Thymus (tissue), 11 donors: ENCODE measurements around the gene UQCC5. TPM values are rescaled to one million over a fixed set of nuclear protein-coding genes. Genes with fewer than 3 reads are reported as not detected.

Source experiments
- DNase-seq, 9 donors: peaks; one replicate each; pipeline ENCODE4 v3.0.0-alpha.2; 2013; ENCODE audit warnings: low spot score in 9 of 9, low read depth in 6 of 9, missing footprints in 1 of 9
- H3K27ac ChIP-seq, 2 donors: one replicate each; pipeline ENCODE4 v1.5.1; 2013; ENCODE audit warnings: control low read depth in 1 of 2, low read depth in 1 of 2, low read length in 1 of 2, mild to moderate bottlenecking in 1 of 2, moderate library complexity in 1 of 2
- H3K27me3 ChIP-seq, 2 donors: one replicate each; pipeline ENCODE4 v1.5.1; 2013; ENCODE audit warnings: low read length in 1 of 2; ENCODE audit not compliant: control insufficient read depth in 2 of 2, insufficient read depth in 1 of 2
- H3K36me3 ChIP-seq, 2 donors: one replicate each; pipeline ENCODE4 v1.5.1; 2013; ENCODE audit warnings: low read length in 1 of 2, mild to moderate bottlenecking in 1 of 2, moderate library complexity in 1 of 2; ENCODE audit not compliant: control insufficient read depth in 2 of 2, insufficient read depth in 2 of 2
- H3K4me1 ChIP-seq, 2 donors: one replicate each; pipeline ENCODE4 v1.5.1; 2013; ENCODE audit warnings: low read length in 2 of 2; ENCODE audit not compliant: control insufficient read depth in 2 of 2, insufficient read depth in 2 of 2
- H3K4me3 ChIP-seq, 2 donors: one replicate each; pipeline ENCODE4 v1.5.1; 2013; ENCODE audit warnings: low read length in 2 of 2, control low read depth in 1 of 2, mild to moderate bottlenecking in 1 of 2
- H3K9me3 ChIP-seq, 2 donors: one replicate each; pipeline ENCODE4 v1.5.1; 2013; ENCODE audit warnings: low read length in 1 of 2, mild to moderate bottlenecking in 1 of 2; ENCODE audit not compliant: control insufficient read depth in 2 of 2, insufficient read depth in 1 of 2
- WGBS: extraction: QIAGEN DNeasy Blood & Tissue Kit; methylation state at CpG from one replicate; pipeline ENCODE4 v1.1.7; 2013; 5-methylcytosine and 5-hydroxymethylcytosine counted together
- polyA plus RNA-seq: library from polyadenylated mRNA; stranded (reverse); fragments of 200-250 nt; gene quantifications from one replicate; pipeline ENCODE4 v1.2.3, GENCODE V29; 2013
- total RNA-seq: library from RNA; stranded (reverse); fragments of 120-200 nt; gene quantifications from one replicate; pipeline ENCODE4 v1.2.4, GENCODE V29; 2013
- donor health status: healthy.

The UQCC5 gene
- total and polyA plus RNA-seq, 2 donors: 15.5 to 30.3 TPM

DNA sequence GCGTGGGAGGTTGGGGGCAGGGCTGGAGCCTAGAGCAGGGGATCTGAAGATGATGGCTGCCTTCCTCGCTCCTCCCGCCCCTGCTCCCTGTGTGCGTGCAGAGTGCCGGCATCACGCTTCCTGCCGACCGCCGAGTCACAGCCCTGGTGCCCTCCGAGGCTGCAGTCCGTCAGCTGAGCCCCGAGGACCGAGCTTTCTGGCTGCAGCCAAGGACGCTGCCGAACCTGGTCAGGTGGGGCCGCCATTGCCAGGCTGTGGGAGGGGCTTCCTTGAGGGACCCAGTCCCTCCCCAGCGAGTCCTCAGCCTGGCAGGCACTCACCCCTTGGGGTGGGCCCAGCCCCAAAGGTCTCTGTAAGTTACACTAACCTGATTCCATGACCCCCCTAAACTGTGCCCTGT is 23.7 kb upstream of the UQCC5 start:
- WGBS: 92% methylated on average over 17 of the region's 17 CpGs
- Histone ChIP-seq H3K36me3 (no peaks in the 10 kb centered on the region), H3K27ac (no peak overlapping the region), H3K4me3 (no peak overlapping the region), H3K9me3 (no peaks in the 10 kb centered on the region), H3K4me1 (no peaks in the 10 kb centered on the region), H3K27me3 (no peaks in the 10 kb centered on the region)
- DNase-seq: no peak

DNA sequence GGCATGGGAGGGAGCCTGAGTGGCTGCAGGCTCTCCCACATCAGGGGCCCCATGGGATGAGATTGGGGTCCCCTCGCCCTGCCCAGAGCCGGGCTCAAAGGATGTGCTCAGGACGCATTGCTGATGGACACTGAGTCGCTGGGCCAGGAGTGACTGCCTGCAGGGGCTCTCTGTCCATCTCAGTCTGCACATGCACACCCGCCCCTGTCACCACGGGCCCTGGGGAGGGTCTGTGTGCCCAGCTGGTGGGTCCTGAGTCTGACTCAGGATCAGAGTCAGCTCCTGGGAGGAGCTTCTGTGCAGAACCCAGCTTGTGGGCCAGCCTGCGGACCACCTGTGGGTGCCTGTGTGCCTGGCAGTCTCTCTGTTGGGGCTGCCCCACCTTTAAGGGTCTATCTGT is 23.1 kb upstream of the UQCC5 start:
- Histone ChIP-seq H3K36me3 (no peaks in the 10 kb centered on the region), H3K4me3 (no peak overlapping the region), H3K4me1 (no peaks in the 10 kb centered on the region), H3K9me3 (no peaks in the 10 kb centered on the region), H3K27me3 (no peaks in the 10 kb centered on the region), H3K27ac (no peak overlapping the region)
- 94% methylated on average over 7 of the region's 7 CpGs for WGBS
- DNase-seq: no peak

DNA sequence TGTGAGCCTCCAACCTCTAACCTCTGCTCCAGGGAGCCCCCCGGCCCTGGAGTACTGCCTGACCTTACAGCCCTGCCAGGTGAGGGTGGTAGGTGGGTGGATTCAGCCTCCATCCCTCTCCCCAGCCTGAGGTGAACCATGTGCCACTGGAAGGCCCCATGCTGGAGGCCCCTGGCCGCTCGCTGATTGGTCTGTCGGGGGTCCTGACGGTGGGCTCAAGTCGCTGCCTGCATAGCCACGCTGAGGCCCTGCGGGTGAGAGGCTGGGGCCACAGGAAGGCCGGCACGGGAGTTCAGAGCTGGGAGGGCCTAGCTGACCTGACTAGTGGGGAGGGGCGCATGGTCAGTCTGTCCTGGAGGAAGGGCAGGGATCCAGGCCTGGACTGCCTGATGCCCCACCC is 21.8 kb upstream of the UQCC5 start:
- no peak for DNase-seq
- H3K27ac ChIP-seq: no peak overlapping the region
- H3K4me1 ChIP-seq: no peaks in the 10 kb centered on the region
- 94% methylated on average over 11 of the region's 11 CpGs for WGBS
- no peaks in the 10 kb centered on the region for H3K36me3 ChIP-seq
- no peak overlapping the region for H3K4me3 ChIP-seq
- H3K27me3 ChIP-seq: no peaks in the 10 kb centered on the region
- H3K9me3 ChIP-seq: no peaks in the 10 kb centered on the region

DNA sequence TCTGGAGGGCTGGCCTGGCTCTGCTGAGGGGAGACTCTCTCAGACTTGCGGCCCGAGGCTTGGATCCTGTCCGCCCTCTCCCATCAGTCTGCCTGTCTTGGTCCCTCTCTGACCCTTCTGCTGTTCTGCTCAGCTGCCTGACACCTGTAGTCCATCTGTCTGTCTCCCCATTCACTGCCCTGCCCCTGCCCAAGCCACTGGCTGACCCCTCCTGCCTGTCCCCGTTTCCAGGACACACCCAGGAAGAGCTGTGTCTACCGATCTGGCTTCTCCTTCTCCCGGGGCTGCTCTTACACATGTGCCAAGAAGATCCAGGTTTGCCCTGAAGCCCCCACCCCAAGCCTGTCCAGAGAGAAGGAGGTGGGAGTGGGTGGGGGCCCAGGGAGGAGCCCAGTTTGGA is 21.2 kb upstream of the UQCC5 start:
- Histone ChIP-seq H3K9me3 (no peaks in the 10 kb centered on the region), H3K36me3 (no peaks in the 10 kb centered on the region), H3K4me1 (no peaks in the 10 kb centered on the region), H3K4me3 (no peak overlapping the region), H3K27ac (no peak overlapping the region), H3K27me3 (no peaks in the 10 kb centered on the region)
- no peak for DNase-seq
- WGBS: 88% methylated on average over 6 of the region's 6 CpGs

DNA sequence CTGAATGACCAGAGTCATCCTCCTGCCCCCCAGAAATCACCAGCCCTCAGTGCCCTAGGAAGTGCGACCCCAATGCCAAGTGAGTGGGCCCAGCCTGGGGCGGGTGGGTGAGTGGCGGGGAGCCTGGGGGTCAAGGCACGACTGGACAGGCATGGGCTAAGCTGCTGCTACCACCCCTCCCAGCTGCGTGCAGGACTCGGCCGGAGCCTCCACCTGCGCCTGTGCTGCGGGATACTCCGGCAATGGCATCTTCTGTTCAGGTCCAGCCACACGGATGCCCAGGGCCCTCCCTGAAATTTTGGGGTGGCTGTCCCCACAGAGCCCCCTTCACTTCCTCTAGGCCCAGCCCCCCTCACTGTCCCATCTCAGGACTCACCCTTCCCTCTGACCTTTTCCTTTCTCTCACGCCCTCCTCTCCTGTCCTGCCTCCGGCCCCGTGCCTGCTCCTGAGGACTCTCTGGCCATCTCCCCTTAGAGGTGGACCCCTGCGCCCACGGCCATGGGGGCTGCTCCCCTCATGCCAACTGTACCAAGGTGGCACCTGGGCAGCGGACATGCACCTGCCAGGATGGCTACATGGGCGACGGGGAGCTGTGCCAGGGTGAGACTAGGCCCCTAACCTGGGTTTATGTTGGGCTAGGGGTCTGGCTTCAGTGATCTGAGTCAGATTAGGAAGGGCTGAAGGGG is 19.8 kb upstream of the UQCC5 start:
- Histone ChIP-seq H3K27me3 (no peaks in the 10 kb centered on the region), H3K4me1 (no peaks in the 10 kb centered on the region), H3K9me3 (no peaks in the 10 kb centered on the region), H3K36me3 (no peaks in the 10 kb centered on the region), H3K4me3 (no peak overlapping the region), H3K27ac (no peak overlapping the region)
- DNase-seq: no peak
- 98% methylated on average over 19 of the region's 19 CpGs for WGBS

DNA sequence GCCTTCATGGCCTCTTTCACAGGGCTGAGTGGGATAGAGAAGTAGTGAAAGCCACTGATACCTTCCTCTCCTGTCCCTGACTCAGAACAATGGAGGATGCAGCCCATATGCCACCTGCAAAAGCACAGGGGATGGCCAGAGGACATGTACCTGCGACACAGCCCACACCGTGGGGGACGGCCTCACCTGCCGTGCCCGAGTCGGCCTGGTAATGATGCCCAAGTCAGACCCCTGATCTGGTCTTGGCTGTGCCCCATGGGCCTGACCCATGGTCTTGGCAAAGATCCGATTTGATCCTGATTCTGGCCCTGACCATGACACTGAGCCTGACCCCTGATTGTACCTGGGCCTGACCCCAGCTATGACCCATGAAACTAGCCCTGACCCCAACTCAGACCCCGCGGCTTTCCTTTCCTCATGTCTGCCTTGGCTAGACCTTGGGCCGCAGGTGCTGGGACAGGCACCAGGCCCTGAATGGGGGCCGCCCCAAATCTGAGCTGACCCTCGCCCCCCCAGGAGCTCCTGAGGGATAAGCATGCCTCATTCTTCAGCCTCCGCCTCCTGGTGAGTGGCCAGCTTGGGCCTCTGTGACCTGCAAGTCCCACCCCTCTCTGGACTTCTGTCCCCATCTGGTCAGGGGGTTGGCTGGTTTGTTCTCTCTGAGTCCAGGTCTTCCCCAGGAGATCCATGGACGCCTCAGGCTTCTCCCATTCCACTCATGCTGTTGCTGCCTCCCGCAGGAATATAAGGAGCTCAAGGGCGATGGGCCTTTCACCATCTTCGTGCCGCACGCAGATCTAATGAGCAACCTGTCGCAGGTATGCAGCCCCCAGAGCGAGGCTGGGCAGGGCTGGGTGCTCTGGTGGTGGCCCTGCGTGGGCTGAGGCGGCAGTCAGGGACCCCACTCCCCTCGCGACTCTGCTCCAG is 18.3 kb upstream of the UQCC5 start:
- DNase-seq: no peak
- 97% methylated on average over 25 of the region's 25 CpGs for WGBS
- no peak overlapping the region for H3K27ac ChIP-seq
- H3K4me3 ChIP-seq: no peak overlapping the region
- no peaks in the 10 kb centered on the region for H3K36me3 ChIP-seq
- H3K27me3 ChIP-seq: no peaks in the 10 kb centered on the region
- H3K9me3 ChIP-seq: no peaks in the 10 kb centered on the region
- H3K4me1 ChIP-seq: no peaks in the 10 kb centered on the region

DNA sequence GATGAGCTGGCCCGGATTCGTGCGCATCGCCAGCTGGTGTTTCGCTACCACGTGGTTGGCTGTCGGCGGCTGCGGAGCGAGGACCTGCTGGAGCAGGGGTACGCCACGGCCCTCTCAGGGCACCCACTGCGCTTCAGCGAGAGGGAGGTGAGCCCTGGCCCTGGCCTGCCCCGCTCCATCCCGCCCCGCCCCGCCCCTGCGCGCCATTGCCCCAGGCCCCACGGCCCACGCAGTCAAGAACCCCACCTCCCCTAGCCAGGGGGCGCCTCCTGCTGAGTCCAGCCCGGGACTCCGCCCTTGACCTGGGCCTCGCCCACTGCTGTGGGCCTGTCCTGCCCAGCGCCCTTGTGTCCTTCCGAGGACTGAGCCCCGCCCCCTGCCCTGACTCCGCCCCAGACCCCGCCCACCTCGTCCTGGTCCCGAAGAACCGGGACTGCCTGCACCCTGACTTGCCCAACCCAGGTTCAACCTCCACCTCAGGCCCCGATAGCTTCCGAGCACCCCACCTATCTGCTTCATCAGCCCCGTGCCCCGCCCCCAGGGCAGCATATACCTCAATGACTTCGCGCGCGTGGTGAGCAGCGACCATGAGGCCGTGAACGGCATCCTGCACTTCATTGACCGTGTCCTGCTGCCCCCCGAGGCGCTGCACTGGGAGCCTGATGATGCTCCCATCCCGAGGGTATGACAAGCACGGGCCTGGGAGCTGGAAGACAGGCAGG is 17.5 kb upstream of the UQCC5 start:
- H3K4me3 ChIP-seq: no peak overlapping the region
- H3K27ac ChIP-seq: no peak overlapping the region
- no peaks in the 10 kb centered on the region for H3K9me3 ChIP-seq
- H3K27me3 ChIP-seq: no peaks in the 10 kb centered on the region
- WGBS: 94% methylated on average over 50 of the region's 50 CpGs
- H3K36me3 ChIP-seq: no peaks in the 10 kb centered on the region
- H3K4me1 ChIP-seq: no peaks in the 10 kb centered on the region
- DNase-seq: no peak

DNA sequence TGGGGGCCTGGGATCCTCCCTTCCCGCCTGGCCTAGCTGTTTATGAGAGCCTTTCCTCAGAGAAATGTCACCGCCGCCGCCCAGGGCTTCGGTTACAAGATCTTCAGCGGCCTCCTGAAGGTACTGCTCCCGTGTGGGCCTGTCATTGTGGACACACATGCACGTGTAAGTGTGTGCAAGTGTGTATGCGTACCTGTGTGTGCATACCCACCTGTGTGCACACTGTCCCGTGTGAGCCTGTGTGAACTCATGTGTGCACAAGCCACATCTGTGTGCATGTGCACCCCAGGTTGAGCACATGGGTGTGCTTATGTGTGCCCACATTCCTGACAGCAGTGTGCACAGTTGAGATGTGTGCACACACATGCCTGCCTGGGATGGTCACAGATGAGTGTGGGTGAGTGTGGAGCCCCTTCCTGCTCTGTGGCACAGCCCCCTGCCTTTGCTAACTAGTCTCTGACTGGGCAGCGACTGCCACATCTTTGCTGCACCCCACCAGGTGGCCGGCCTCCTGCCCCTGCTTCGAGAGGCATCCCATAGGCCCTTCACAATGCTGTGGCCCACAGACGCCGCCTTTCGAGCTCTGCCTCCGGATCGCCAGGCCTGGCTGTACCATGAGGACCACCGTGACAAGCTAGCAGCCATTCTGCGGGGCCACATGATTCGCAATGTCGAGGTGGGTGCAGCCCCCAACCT is 16.8 kb upstream of the UQCC5 start:
- DNase-seq: no peak
- no peaks in the 10 kb centered on the region for H3K36me3 ChIP-seq
- 95% methylated on average over 22 of the region's 22 CpGs for WGBS

More for the DNA sequence above, 16.8 kb upstream of the UQCC5 start:
- Histone ChIP-seq H3K27me3 (no peaks in the 10 kb centered on the region), H3K9me3 (no peaks in the 10 kb centered on the region), H3K4me3 (no peak overlapping the region), H3K4me1 (no peaks in the 10 kb centered on the region), H3K27ac (no peak overlapping the region)
